Panc1 (cell line): ENCODE results near the gene MYO1B. TPM values are rescaled to one million over a fixed set of nuclear protein-coding genes. Genes with fewer than 3 reads are reported as not detected.

Source experiments
- ATAC-seq: fragments of 200-7000 bp; cut with Tn5 transposase; 2 replicates; pipeline ENCODE4 v1.9.1; 2020; ENCODE audit warnings: mild to moderate bottlenecking, moderate library complexity
- BruUV-seq: library from RNA; stranded (reverse); fragments of 400-500 nt; replicated peaks from 2 replicates; lab custom pipeline; 2021; lab: Mats Ljungman, UMichigan
- CTCF ChIA-PET: fragments of 300-600 bp; sonication (Branson Sonifier 250); formaldehyde crosslinking; loops from one replicate; lab custom pipeline; 2022; ENCODE audit warnings: antibody characterized with exemption; lab: Charles Lee
- POLR2A ChIA-PET: fragments of 300-600 bp; sonication (Branson Sonifier 250); formaldehyde crosslinking; loops from one replicate; lab custom pipeline; 2022; ENCODE audit warnings: antibody characterized with exemption; lab: Charles Lee
- DNase-seq: peaks from one replicate; pipeline ENCODE4 v3.0.0-alpha.2; 2010; ENCODE audit warnings: low read depth, low spot score
- H3K27ac ChIP-seq: 2 replicates; pipeline ENCODE4 v1.5.1; 2011; ENCODE audit warnings: mild to moderate bottlenecking, low read length, inconsistent platforms
- H3K27me3 ChIP-seq: fragments of 200-500 bp; sonication (Bioruptor generic); 2 replicates; pipeline ENCODE4 v1.6.0; 2014; ENCODE audit warnings: low read length, inconsistent platforms; ENCODE audit not compliant: control insufficient read depth, insufficient read depth
- H3K36me3 ChIP-seq: fragments of 200-500 bp; sonication (Bioruptor generic); 2 replicates; pipeline ENCODE4 v1.5.1; 2014; ENCODE audit warnings: inconsistent platforms, mild to moderate bottlenecking, low read length, moderate library complexity; ENCODE audit not compliant: control insufficient read depth, insufficient read depth
- H3K4me1 ChIP-seq: 2 replicates; pipeline ENCODE4 v1.5.1; 2011; ENCODE audit warnings: inconsistent platforms, mild to moderate bottlenecking, low read length, moderate library complexity; ENCODE audit not compliant: control insufficient read depth, insufficient read depth
- H3K4me3 ChIP-seq, 2 experiments: 2 replicates each; pipeline ENCODE4 v1.5.1; 2011 to 2012; ENCODE audit warnings: low read depth in 2 of 2, low read length in 2 of 2, mild to moderate bottlenecking in 2 of 2, inconsistent platforms in 1 of 2, moderate library complexity in 1 of 2
- H3K9me3 ChIP-seq: fragments of 200-500 bp; sonication (Bioruptor generic); 2 replicates; pipeline ENCODE4 v1.5.1; 2014; ENCODE audit warnings: low read depth, mild to moderate bottlenecking, inconsistent platforms, low read length, moderate library complexity; ENCODE audit not compliant: control insufficient read depth, insufficient read depth
- CTCF ChIP-seq: fragments of 450-650 bp; IDR thresholded peaks from 2 replicates; pipeline ENCODE4 v1.5.1; 2017; ENCODE audit warnings: mild to moderate bottlenecking
- POLR2AphosphoS5 ChIP-seq: IDR thresholded peaks from 2 replicates; pipeline ENCODE4 v1.6.1; 2012; ENCODE audit warnings: mild to moderate bottlenecking, low read depth, low read length, moderate library complexity
- REST ChIP-seq, 2 experiments: IDR thresholded peaks; 2 replicates each; pipeline ENCODE4 v1.6.1; 2011 to 2012; ENCODE audit warnings: low read depth in 2 of 2, control low read depth in 1 of 2, low read length in 1 of 2, mild to moderate bottlenecking in 1 of 2, moderate library complexity in 1 of 2; ENCODE audit not compliant: insufficient read depth in 1 of 2
- SIN3A ChIP-seq: IDR thresholded peaks from 2 replicates; pipeline ENCODE4 v1.6.1; 2012; ENCODE audit warnings: low read depth, mild to moderate bottlenecking, low read length, moderate library complexity, borderline replicate concordance; ENCODE audit not compliant: insufficient read depth
- TCF7L2 ChIP-seq: IDR thresholded peaks from 2 replicates; pipeline ENCODE4 v1.6.1; 2011; ENCODE audit warnings: mild to moderate bottlenecking, low read depth, low read length, inconsistent platforms
- in situ Hi-C: cut with HindIII; loops from 2 replicates; pipeline ENCODE4 v1.10.0; 2016; ENCODE audit warnings: low sequenced_read_pairs, low pct_unique_long_range_greater_than_20kb
- intact Hi-C: fragments of 100-400 bp; cut with micrococcal nuclease; formaldehyde crosslinking; loops from one replicate; pipeline ENCODE4 v1.10.0; 2022; ENCODE audit not compliant: unreplicated experiment
- total RNA-seq: library from RNA; stranded (reverse); gene quantifications from one replicate; pipeline ENCODE4 v1.2.1, GENCODE V29; 2021; ENCODE audit not compliant: unreplicated experiment

Gene MYO1B
- total RNA-seq, 1 experiment from 2014 or later, result 51.5 TPM

GRCh38 chr2:191343796-191344338 is 98.7 kb downstream of the MYO1B start:
- H3K4me3 ChIP-seq, result no peak overlapping the region
- CTCF ChIA-PET, result no interaction called here
- H3K27ac ChIP-seq, result no peak overlapping the region
- no TSS peak for BruUV-seq
- H3K27me3 ChIP-seq, result no peaks in the 10 kb centered on the region
- H3K4me1 ChIP-seq, result no peaks in the 10 kb centered on the region
- in situ Hi-C loops (no loop called here), intact Hi-C loops (no loop called here)
- DNase-seq, result no peak
- no peaks in the 10 kb centered on the region for H3K9me3 ChIP-seq
- no peaks in the 10 kb centered on the region; the same call in 1 of the 2 replicates for H3K36me3 ChIP-seq
- TF ChIP-seq TCF7L2, result no peak
- no peak for TF ChIP-seq CTCF
- TF ChIP-seq POLR2AphosphoS5, result no peak
- no peak for TF ChIP-seq REST (IDR thresholded peaks at IDR 0.05; ENCODE audit: insufficient read depth in 1 of 2, low read depth in 2 of 2, low read length in 1 of 2)
- no peak for TF ChIP-seq SIN3A
- POLR2A ChIA-PET, result no interaction called here
- ATAC-seq, result no peak

GRCh38 chr2:191345788-191346187 is 100.6 kb downstream of the MYO1B start:
- Histone ChIP-seq H3K4me3 (no peak overlapping the region), H3K36me3 (no peaks in the 10 kb centered on the region; the same call in 1 of the 2 replicates), H3K9me3 (no peaks in the 10 kb centered on the region), H3K27ac (no peak overlapping the region), H3K27me3 (no peaks in the 10 kb centered on the region), H3K4me1 (no peaks in the 10 kb centered on the region)
- intact Hi-C loops (no loop called here), in situ Hi-C loops (no loop called here)
- CTCF ChIA-PET, result interaction anchor here (0.6 kb wide), 1 partner anchor 46 kb away, joined by 4 read pairs; no protein-coding TSS in a partner anchor
- no peak for ATAC-seq
- POLR2A ChIA-PET, result no interaction called here
- no peak for TF ChIP-seq REST (IDR thresholded peaks at IDR 0.05; ENCODE audit: insufficient read depth in 1 of 2, low read depth in 2 of 2, low read length in 1 of 2)
- no peak for TF ChIP-seq TCF7L2
- TF ChIP-seq SIN3A, result no peak
- no TSS peak for BruUV-seq
- no peak for DNase-seq
